Gastroesophageal sphincter (tissue), 3 donors: ENCODE measurements around the gene CHD6.

Experiments used
- EP300 ChIP-seq: sonication (generic); formaldehyde crosslinking; IDR thresholded peaks from one replicate; pipeline ENCODE4 v1.6.1; 2017; ENCODE audit warnings: antibody characterized with exemption, mild to moderate bottlenecking
- POLR2A ChIP-seq, 2 donors: fragments of 450-650 bp; IDR thresholded peaks; one replicate each; pipeline ENCODE4 v1.6.1; 2017; ENCODE audit warnings: antibody characterized with exemption in 2 of 2, mild to moderate bottlenecking in 2 of 2, moderate library complexity in 1 of 2
- POLR2AphosphoS5 ChIP-seq: sonication (generic); formaldehyde crosslinking; IDR thresholded peaks from one replicate; pipeline ENCODE4 v1.6.1; 2017; ENCODE audit warnings: antibody characterized with exemption
- TF ChIP-seq, protein P1 (sequence below), 4 experiments: fragments of 200-600 bp in 2 of 4; fragments of 450-650 bp in 2 of 4; sonication (generic) in 1 of 4; IDR thresholded peaks; one replicate each; pipeline ENCODE4 v1.5.1; 2017 to 2019; ENCODE audit warnings: antibody characterized with exemption in 4 of 4, mild to moderate bottlenecking in 2 of 4, moderate library complexity in 2 of 4

DNA sequence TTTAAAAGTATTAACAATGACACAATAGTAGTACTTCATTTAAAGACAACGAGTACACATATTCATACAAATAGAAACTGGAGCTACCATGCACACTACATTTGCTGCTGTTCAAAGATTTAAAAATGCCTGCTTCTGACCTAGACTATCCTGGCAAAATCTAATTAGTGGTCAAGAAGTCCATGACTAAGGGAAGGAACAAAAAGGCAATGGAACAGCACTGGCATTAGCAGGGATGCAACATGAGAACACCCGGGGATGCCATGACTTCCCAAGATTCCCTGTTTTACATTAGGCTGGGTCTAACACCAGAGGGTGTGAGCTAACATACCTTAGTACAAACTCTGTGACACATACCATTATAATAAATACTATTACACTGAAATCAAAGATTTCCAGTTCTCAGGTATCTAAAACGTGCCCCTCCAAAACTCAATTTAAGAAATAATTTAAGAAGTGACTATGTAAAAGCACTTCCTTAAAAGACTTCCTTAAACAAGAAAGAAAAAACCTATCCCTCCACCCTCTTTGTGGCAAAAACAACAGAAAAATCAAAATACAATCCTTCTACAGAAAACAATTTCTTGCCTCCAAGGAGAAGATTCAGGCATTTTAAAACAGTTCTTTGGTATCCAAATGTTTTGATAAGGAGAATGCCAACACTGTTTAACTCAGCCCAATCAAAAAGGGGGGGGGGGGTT is 25.5 kb downstream of the CHD6 start:
- TF ChIP-seq, protein P1, sequence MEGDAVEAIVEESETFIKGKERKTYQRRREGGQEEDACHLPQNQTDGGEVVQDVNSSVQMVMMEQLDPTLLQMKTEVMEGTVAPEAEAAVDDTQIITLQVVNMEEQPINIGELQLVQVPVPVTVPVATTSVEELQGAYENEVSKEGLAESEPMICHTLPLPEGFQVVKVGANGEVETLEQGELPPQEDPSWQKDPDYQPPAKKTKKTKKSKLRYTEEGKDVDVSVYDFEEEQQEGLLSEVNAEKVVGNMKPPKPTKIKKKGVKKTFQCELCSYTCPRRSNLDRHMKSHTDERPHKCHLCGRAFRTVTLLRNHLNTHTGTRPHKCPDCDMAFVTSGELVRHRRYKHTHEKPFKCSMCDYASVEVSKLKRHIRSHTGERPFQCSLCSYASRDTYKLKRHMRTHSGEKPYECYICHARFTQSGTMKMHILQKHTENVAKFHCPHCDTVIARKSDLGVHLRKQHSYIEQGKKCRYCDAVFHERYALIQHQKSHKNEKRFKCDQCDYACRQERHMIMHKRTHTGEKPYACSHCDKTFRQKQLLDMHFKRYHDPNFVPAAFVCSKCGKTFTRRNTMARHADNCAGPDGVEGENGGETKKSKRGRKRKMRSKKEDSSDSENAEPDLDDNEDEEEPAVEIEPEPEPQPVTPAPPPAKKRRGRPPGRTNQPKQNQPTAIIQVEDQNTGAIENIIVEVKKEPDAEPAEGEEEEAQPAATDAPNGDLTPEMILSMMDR (IDR thresholded peaks at IDR 0.05) = no peak
- TF ChIP-seq POLR2A (IDR thresholded peaks at IDR 0.05) (no peak), POLR2AphosphoS5 (no peak), EP300 (no peak)
